HuH-7 (cell line): Measurements from ENCODE around the gene PLCD1.

Source experiments
- DNase-seq: peaks from one replicate; pipeline ENCODE4 v3.0.0; 2011; ENCODE audit warnings: low spot score

Gene PLCD1

GRCh38 chr3:37964146-37964545 is 65.3 kb downstream of the PLCD1 start:
- no peak for DNase-seq

GRCh38 chr3:37963635-37964034 is 65.8 kb downstream of the PLCD1 start:
- DNase-seq: no peak

GRCh38 chr3:37963016-37963415 is 66.4 kb downstream of the PLCD1 start:
- DNase-seq: no peak

DNA sequence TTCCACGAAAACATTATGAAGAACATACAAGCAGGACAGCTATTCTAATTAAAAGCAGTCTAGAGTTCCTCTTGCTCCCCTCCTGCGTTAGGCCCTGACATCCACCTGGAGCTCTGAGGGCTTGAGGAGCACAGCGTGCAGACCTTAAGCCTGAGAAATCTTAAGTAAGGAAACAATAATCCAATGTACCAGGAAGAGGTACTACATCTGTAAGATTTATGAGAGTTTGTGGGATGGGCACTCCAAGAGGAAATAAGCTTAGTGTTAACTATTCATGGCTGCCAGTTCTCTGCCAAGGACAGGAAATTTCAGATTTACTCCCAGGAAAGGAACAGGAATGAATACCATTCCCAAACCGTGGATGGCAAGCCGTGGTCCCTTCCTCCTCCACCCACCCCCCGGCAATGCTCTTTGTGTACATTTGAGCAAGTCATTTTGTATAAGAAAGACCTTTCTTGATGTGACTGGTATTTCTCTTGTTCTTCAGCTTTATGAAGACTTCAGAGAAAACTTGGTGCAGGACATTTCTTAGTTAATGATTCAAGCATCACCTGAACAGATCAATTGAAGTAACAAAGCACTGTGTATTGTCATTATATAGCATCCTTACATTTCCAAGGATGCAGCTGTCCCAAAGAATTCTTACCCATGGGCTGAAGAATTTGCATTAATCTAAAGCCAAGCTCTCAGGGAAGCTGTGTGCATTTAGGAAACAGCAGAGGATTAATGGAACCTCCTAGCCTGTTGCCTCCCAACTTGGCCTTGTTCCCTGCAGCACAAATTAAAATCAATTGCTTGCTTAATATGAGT is 67.6 kb downstream of the PLCD1 start:
- no peak for DNase-seq

- DNase-seq: no peak
These were observed 71.9 kb downstream of the PLCD1 start for GRCh38 chr3:37957539-37957936.
